Neural cell (in vitro differentiated cells): ENCODE results near the gene MYO5A.

Experiments used
- CTCF ChIP-seq: fragments of 450-650 bp; IDR thresholded peaks from 2 replicates; pipeline ENCODE4 v1.5.1; 2014; ENCODE audit warnings: antibody characterized with exemption, mild to moderate bottlenecking, moderate library complexity; ENCODE audit not compliant: poor library complexity, severe bottlenecking
- EP300 ChIP-seq: fragments of 450-650 bp; conservative IDR thresholded peaks from 2 replicates; pipeline ENCODE4 v1.6.1; 2014; ENCODE audit warnings: antibody characterized with exemption, mild to moderate bottlenecking, moderate library complexity; ENCODE audit not compliant: poor library complexity, severe bottlenecking
- EZH2 ChIP-seq: fragments of 200-600, 300-800 bp; shearing (Covaris generic), sonication (generic); IDR thresholded peaks from 2 replicates; pipeline ENCODE4 v1.6.1; 2014; ENCODE audit warnings: antibody characterized with exemption, low read length, borderline replicate concordance, mild to moderate bottlenecking; ENCODE audit not compliant: insufficient read depth, poor library complexity, severe bottlenecking
- MXI1 ChIP-seq: fragments of 450-650 bp; conservative IDR thresholded peaks from 2 replicates; pipeline ENCODE4 v1.6.1; 2014; ENCODE audit warnings: antibody characterized with exemption, mild to moderate bottlenecking; ENCODE audit not compliant: poor library complexity, severe bottlenecking
- POLR2AphosphoS5 ChIP-seq: IDR thresholded peaks from 2 replicates; pipeline ENCODE4 v1.6.1; 2012
- RAD21 ChIP-seq: fragments of 450-650 bp; conservative IDR thresholded peaks from 2 replicates; pipeline ENCODE4 v1.6.1; 2014; ENCODE audit warnings: antibody characterized with exemption, mild to moderate bottlenecking, moderate library complexity
- REST ChIP-seq: IDR thresholded peaks from 2 replicates; pipeline ENCODE4 v1.6.1; 2012; ENCODE audit warnings: borderline replicate concordance
- SMC3 ChIP-seq: fragments of 450-650 bp; conservative IDR thresholded peaks from 2 replicates; pipeline ENCODE4 v1.6.1; 2014; ENCODE audit warnings: antibody characterized with exemption, mild to moderate bottlenecking, moderate library complexity; ENCODE audit not compliant: poor library complexity
- TAF1 ChIP-seq: IDR thresholded peaks from 2 replicates; pipeline ENCODE4 v1.6.1; 2012; ENCODE audit warnings: low read depth

GRCh38 chr15:52361975-52362494, 166.6 kb downstream of the MYO5A start:
- TF ChIP-seq CTCF = no peak
- TF ChIP-seq REST = no peak
- no peak for TF ChIP-seq EP300
- TF ChIP-seq RAD21 = no peak
- no peak for TF ChIP-seq EZH2
- no peak for TF ChIP-seq POLR2AphosphoS5
- no peak for TF ChIP-seq SMC3
- no peak for TF ChIP-seq TAF1
- TF ChIP-seq MXI1 = no peak
